Lung (tissue), 12 donors: ENCODE data around the gene SRRD. TPM values are rescaled to one million over a fixed set of nuclear protein-coding genes. Genes with fewer than 3 reads are reported as not detected.

Experiments used
- ATAC-seq: fragments of 200-7000 bp; cut with Tn5 transposase; one replicate; pipeline ENCODE4 v1.9.1; 2020; ENCODE audit warnings: moderate number of reproducible peaks; ENCODE audit not compliant: insufficient read depth, low FRiP score
- DNase-seq, 3 donors: peaks; one replicate each; pipeline ENCODE4 v3.0.0-alpha.2; 2013 to 2017
- H3K27ac ChIP-seq, 2 donors: one replicate each; pipeline ENCODE4 v1.5.1; 2013; ENCODE audit warnings: mild to moderate bottlenecking in 2 of 2, moderate library complexity in 2 of 2, control low read depth in 1 of 2, inconsistent platforms in 1 of 2, low read depth in 1 of 2, low read length in 1 of 2
- H3K27me3 ChIP-seq, 3 donors: one replicate each; pipeline ENCODE4 v1.5.1; 2013; ENCODE audit warnings: low read length in 2 of 3; ENCODE audit not compliant: control insufficient read depth in 3 of 3, insufficient read depth in 3 of 3
- H3K36me3 ChIP-seq, 4 donors: one replicate each; pipeline ENCODE4 v1.5.1; 2013; ENCODE audit warnings: low read length in 4 of 4, mild to moderate bottlenecking in 1 of 4, moderate library complexity in 1 of 4; ENCODE audit not compliant: control insufficient read depth in 4 of 4, insufficient read depth in 4 of 4
- H3K4me1 ChIP-seq, 5 donors: one replicate each; pipeline ENCODE4 v1.5.1; 2013; ENCODE audit warnings: low read length in 5 of 5, mild to moderate bottlenecking in 2 of 5, moderate library complexity in 1 of 5; ENCODE audit not compliant: control insufficient read depth in 5 of 5, insufficient read depth in 5 of 5
- H3K4me3 ChIP-seq: one replicate; pipeline ENCODE4 v1.5.1; 2013; ENCODE audit warnings: mild to moderate bottlenecking, control low read depth, moderate library complexity
- H3K9ac ChIP-seq, 2 donors: one replicate each; pipeline ENCODE4 v1.5.1; 2013; ENCODE audit warnings: low read length in 2 of 2, control low read depth in 1 of 2; ENCODE audit not compliant: insufficient read depth in 1 of 2
- H3K9me3 ChIP-seq, 4 donors: one replicate each; pipeline ENCODE4 v1.5.1; 2013; ENCODE audit warnings: low read length in 3 of 4, mild to moderate bottlenecking in 1 of 4, moderate library complexity in 1 of 4; ENCODE audit not compliant: control insufficient read depth in 4 of 4, insufficient read depth in 3 of 4
- CTCF ChIP-seq: IDR thresholded peaks from 2 replicates; pipeline ENCODE4 v1.5.1; 2012; ENCODE audit warnings: mild to moderate bottlenecking; ENCODE audit errors: control extremely low read depth, extremely low read depth
- WGBS, 2 donors: extraction: QIAGEN DNeasy Blood & Tissue Kit; methylation state at CpG; one replicate each; pipeline ENCODE4 v1.1.7; 2013; 5-methylcytosine and 5-hydroxymethylcytosine counted together
- polyA plus RNA-seq, 2 donors: library from polyadenylated mRNA; stranded (reverse); fragments of 200-250 nt; gene quantifications; one replicate each; pipeline ENCODE4 v1.2.1, GENCODE V29; 2013
- total RNA-seq, 2 donors: library from RNA; depleted of rRNA in 1 of 2; stranded (reverse); fragments of >200 nt in 1 of 2; gene quantifications; one replicate each; pipeline ENCODE4 v1.2.1, GENCODE V29; 2014 to 2021
- donor health status: control.
- donor health status: control.
- donor health status: Bipolar disorder and iron deficiency.
- donor health status: healthy.
- donor health status: DM: yes; HTN: yes; CAD: no.

SRRD gene
- total and polyA plus RNA-seq, 4 donors, result 8.5 to 17.6 (median 13.7) TPM

GRCh38 chr22:26502688-26503561 lies 19.2 kb downstream of the SRRD start:
- H3K36me3 ChIP-seq, result peaks cover 49 to 60% (median 53%) of the 10 kb centered on the region in 4 donors
- no peak overlapping the region for H3K4me3 ChIP-seq
- H3K9me3 ChIP-seq, result no peaks in the 10 kb centered on the region
- H3K9ac ChIP-seq, result no peak overlapping the region
- DNase-seq (peak; percentile 48 to 56 (median 52)), ATAC-seq (no peak)
- peak overlapping the region in 1 of 2 donors; percentile 35 for H3K27ac ChIP-seq
- TF ChIP-seq CTCF, result peak; percentile 31
- H3K4me1 ChIP-seq, result peaks cover 0 to 4% (median 0%) of the 10 kb centered on the region in 5 donors
- no peaks in the 10 kb centered on the region for H3K27me3 ChIP-seq
- 16 to 35% methylated on average over 3 of the region's 3 CpGs for WGBS, 2 donors

- Histone ChIP-seq H3K4me3 (no peak overlapping the region), H3K27me3 (no peaks in the 10 kb centered on the region), H3K27ac (no peak overlapping the region), H3K36me3 (peaks cover 47 to 58% (median 53%) of the 10 kb centered on the region in 4 donors), H3K9ac (no peak overlapping the region), H3K9me3 (no peaks in the 10 kb centered on the region), H3K4me1 (peaks cover 0 to 4% (median 0%) of the 10 kb centered on the region in 5 donors)
- ATAC-seq (no peak), DNase-seq (no peak)
- TF ChIP-seq CTCF, result no peak
- 35 to 70% methylated on average over 1 of the region's 1 CpG for WGBS, 2 donors
Measured at GRCh38 chr22:26503758-26504157, 20.1 kb downstream of the SRRD start.

GRCh38 chr22:26508148-26508547 lies 24.5 kb downstream of the SRRD start:
- peaks cover 17 to 43% (median 36%) of the 10 kb centered on the region in 4 donors for H3K36me3 ChIP-seq

More at GRCh38 chr22:26508148-26508547, 24.5 kb downstream of the SRRD start:
- DNase-seq (no peak), ATAC-seq (no peak)
- Histone ChIP-seq H3K4me3 (no peak overlapping the region), H3K9ac (no peak overlapping the region), H3K27ac (no peak overlapping the region), H3K4me1 (peaks cover 7 to 17% (median 10%) of the 10 kb centered on the region in 5 donors), H3K9me3 (no peaks in the 10 kb centered on the region), H3K27me3 (no peaks in the 10 kb centered on the region)
- TF ChIP-seq CTCF, result no peak
